ENCODE data around the gene TRAPPC6A. TPM values are rescaled to one million over a fixed set of nuclear protein-coding genes. Genes with fewer than 3 reads are reported as not detected.

Gene TRAPPC6A
- total RNA-seq, 1 experiment from 2014 or later, result 59.9 TPM

- peaks cover 3% of the 10 kb centered on the region; the same call in 1 of the 2 replicates for H3K27me3 Mint-ChIP-seq (ENCODE audit: low read depth)
- Histone ChIP-seq H2AK5ac (ENCODE audit: insufficient read length, low read length) (no peak overlapping the region), H3K23me2 (ENCODE audit: insufficient read length, low read depth, low read length, poor library complexity, severe bottlenecking) (no peaks in the 10 kb centered on the region), H4K5ac (ENCODE audit: insufficient read length, low read depth, low read length) (no peak overlapping the region), H3K9me3 (ENCODE audit: control insufficient read depth, low read depth, low read length) (no peaks in the 10 kb centered on the region), H2AFZ (ENCODE audit: low read length) (no peak overlapping the region), H3K4ac (ENCODE audit: low read depth, low read length) (no peak overlapping the region), H3K56ac (ENCODE audit: insufficient read length, low read depth, low read length) (no peak overlapping the region), H3K4me2 (ENCODE audit: insufficient read depth, insufficient read length, low read length) (no peak overlapping the region), H2BK5ac (ENCODE audit: insufficient read length, low read length) (no peak overlapping the region), H2BK120ac (ENCODE audit: low read depth, low read length, poor library complexity, severe bottlenecking) (no peak overlapping the region), H3K18ac (ENCODE audit: insufficient read length, low read depth, low read length) (no peak overlapping the region), H3K27ac (ENCODE audit: insufficient read length, low read depth, low read length) (no peak overlapping the region), H4K8ac (replicated peaks; ENCODE audit: insufficient read length, low read depth, low read length) (no peak overlapping the region), H3T11ph (ENCODE audit: low read length) (no peak overlapping the region), H3K79me1 (ENCODE audit: insufficient read depth, low read depth, low read length, poor library complexity, severe bottlenecking) (no peaks in the 10 kb centered on the region), H3K9ac (ENCODE audit: extremely low read depth, insufficient read length, low read length) (no peak overlapping the region), H3K14ac (ENCODE audit: insufficient read depth, low read length) (no peak overlapping the region), H3K23ac (ENCODE audit: insufficient read length, low read depth, low read length) (no peak overlapping the region), H4K20me1 (ENCODE audit: control insufficient read depth, insufficient read depth, insufficient read length) (no peaks in the 10 kb centered on the region), H2BK12ac (ENCODE audit: insufficient read length, low read depth, low read length) (no peak overlapping the region), H3K4me1 (ENCODE audit: insufficient read depth, low read length) (no peaks in the 10 kb centered on the region), H2BK15ac (ENCODE audit: low read depth, low read length) (no peak overlapping the region), H4K91ac (ENCODE audit: insufficient read length, low read depth, low read length) (no peak overlapping the region), H3K27me3 (ENCODE audit: insufficient read depth, low read length) (no peaks in the 10 kb centered on the region), H3K79me2 (ENCODE audit: insufficient read depth, low read length) (no peaks in the 10 kb centered on the region; the same call in 1 of the 2 replicates), H2BK20ac (ENCODE audit: low read depth, low read length, poor library complexity, severe bottlenecking) (no peak overlapping the region)
- peaks cover 2 to 15% of the 10 kb centered on the region in 2 experiments for H3K4me1 Mint-ChIP-seq
- H3K36me3 Mint-ChIP-seq (ENCODE audit: insufficient read depth in 1 of 3, low read depth in 3 of 3), result no peaks in the 10 kb centered on the region; a peak in 1 of 7 replicates
- WGBS (ENCODE audit: extremely low coverage, insufficient read length, low lambda C conversion rate), result no CpG with 5 or more reads among the region's 16 CpGs
- no peak for TF ChIP-seq CTCF (conservative IDR thresholded peaks at IDR 0.05)
- no peaks in the 10 kb centered on the region for H3K9me3 Mint-ChIP-seq
- no peak overlapping the region for H3K4me3 Mint-ChIP-seq
- H3K27ac Mint-ChIP-seq, result no peak overlapping the region
- no peak for DNase-seq
Measured at GRCh38 chr19:45168767-45169351, 9.2 kb downstream of the TRAPPC6A start.

Measured in H9 (cell line).